Stimulated activated CD8-positive, alpha-beta memory T cell treated with anti-CD3 and anti-CD28 coated beads, Interleukin-15, amount 100 ng/mL, for 24 hours (primary cell): Measurements from ENCODE around the gene CHRDL2.

Experiments
- DNase-seq: peaks from one replicate; pipeline ENCODE4 v3.0.0-alpha.2; 2020; ENCODE audit warnings: low read depth

The CHRDL2 gene

GRCh38 chr11:74748211-74749126 is 17.2 kb upstream of the CHRDL2 start, which contains the start of gene RNF169:
TSS of gene RNF169 (plus strand) at chr11:74748849. CDS start at chr11:74748881, 32 bp downstream.
- peak; percentile 65 for DNase-seq

- no peak for DNase-seq
Measured at GRCh38 chr11:74746868-74747267, 15.6 kb upstream of the CHRDL2 start.

- DNase-seq = no peak
Measured at GRCh38 chr11:74744277-74744676, 13.1 kb upstream of the CHRDL2 start.

GRCh38 chr11:74743640-74744039 is 12.4 kb upstream of the CHRDL2 start:
- no peak for DNase-seq

- no peak for DNase-seq
Measured at GRCh38 chr11:74742070-74742469, 10.8 kb upstream of the CHRDL2 start.

GRCh38 chr11:74739546-74740270 is 8.5 kb upstream of the CHRDL2 start:
- DNase-seq = no peak

- no peak for DNase-seq
Measured at GRCh38 chr11:74736031-74736430, 4.8 kb upstream of the CHRDL2 start.

- no peak for DNase-seq
Measured at GRCh38 chr11:74735365-74735928, 4.2 kb upstream of the CHRDL2 start.

GRCh38 chr11:74734559-74734925 is 3.3 kb upstream of the CHRDL2 start:
- DNase-seq = no peak

GRCh38 chr11:74730571-74731260 is 510 bp downstream of the CHRDL2 start:
- no peak for DNase-seq

GRCh38 chr11:74729397-74729796 is 1.8 kb downstream of the CHRDL2 start:
- DNase-seq = no peak

GRCh38 chr11:74726547-74727182 is 4.6 kb downstream of the CHRDL2 start:
- no peak for DNase-seq

GRCh38 chr11:74725701-74726100 is 5.5 kb downstream of the CHRDL2 start:
- DNase-seq = no peak

GRCh38 chr11:74723511-74723910 is 7.7 kb downstream of the CHRDL2 start:
- no peak for DNase-seq

- no peak for DNase-seq
Measured at GRCh38 chr11:74721479-74721835, 9.8 kb downstream of the CHRDL2 start.

- DNase-seq = no peak
Measured at GRCh38 chr11:74720596-74721478, 10.4 kb downstream of the CHRDL2 start.

GRCh38 chr11:74719011-74719410 is 12.2 kb downstream of the CHRDL2 start:
- no peak for DNase-seq

GRCh38 chr11:74717221-74717969 is 13.8 kb downstream of the CHRDL2 start:
- no peak for DNase-seq

- DNase-seq = no peak
Measured at GRCh38 chr11:74714904-74715303, 16.3 kb downstream of the CHRDL2 start.

- no peak for DNase-seq
Measured at GRCh38 chr11:74713686-74714085, 17.5 kb downstream of the CHRDL2 start.
